HG03066 (cell line): ENCODE results near the gene ATG4C.

ENCODE experiments used
- ATAC-seq: cut with Tn5 transposase; IDR thresholded peaks from one replicate; pipeline ENCODE4 v1.9.1; 2021; ENCODE audit warnings: low read depth; ENCODE audit not compliant: unreplicated experiment

Gene ATG4C

DNA sequence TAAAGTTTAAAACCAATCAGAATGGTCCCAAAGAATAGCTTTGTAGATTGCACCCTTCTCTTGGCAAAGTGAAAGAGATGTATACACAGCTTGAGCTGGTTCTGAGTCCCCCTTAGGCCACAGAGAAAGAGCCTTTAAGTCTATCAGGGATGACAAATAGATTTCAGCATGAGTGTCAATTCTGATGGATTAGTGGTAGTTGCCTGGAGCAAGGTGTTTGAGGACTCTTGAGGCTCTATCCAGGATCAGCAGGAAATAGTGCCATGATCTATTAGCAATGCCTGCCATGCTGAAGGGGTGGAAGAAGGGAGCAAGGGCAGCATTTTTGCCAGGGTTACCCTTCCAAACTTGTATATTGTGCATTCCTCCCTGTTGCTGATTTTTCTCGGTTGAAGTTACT lies 116.6 kb downstream of the ATG4C start:
- no peak for ATAC-seq

DNA sequence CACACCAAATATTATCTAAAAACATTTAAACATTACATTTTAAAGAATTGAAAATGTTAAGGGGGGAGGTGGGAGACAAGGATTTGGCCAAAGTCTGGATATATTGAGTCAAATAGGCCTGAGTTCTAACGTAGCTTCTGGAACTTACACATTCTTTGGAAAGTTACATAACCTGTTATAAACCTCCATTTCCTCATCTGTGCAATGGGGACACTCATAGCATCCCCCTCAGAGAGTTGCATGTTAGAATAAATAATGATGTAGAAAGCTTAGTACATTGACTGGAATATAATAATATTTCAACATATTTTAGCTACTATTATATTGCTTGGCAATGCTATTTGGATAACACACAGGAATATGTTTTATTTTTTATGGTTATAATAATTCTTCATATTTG lies 117.7 kb downstream of the ATG4C start:
- no peak for ATAC-seq

DNA sequence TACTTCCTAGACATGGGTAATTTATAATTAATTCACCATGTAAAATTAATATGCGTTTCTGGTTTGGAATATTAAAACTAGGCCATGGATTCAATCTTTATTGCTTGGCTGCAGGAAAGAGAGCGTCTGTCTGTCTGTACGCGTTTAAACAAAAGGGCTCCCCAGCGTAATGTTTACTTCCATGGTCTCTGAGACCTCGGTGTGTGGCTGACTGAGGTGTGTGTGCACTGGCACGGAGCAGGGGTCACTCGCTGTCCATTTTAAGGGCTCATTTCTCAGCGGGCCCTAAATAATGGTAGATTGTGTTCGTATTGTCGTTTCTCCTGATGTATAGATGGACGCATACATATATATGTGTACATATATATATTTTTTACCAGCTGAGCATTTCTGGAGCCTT lies 119.6 kb downstream of the ATG4C start:
- ATAC-seq: no peak

DNA sequence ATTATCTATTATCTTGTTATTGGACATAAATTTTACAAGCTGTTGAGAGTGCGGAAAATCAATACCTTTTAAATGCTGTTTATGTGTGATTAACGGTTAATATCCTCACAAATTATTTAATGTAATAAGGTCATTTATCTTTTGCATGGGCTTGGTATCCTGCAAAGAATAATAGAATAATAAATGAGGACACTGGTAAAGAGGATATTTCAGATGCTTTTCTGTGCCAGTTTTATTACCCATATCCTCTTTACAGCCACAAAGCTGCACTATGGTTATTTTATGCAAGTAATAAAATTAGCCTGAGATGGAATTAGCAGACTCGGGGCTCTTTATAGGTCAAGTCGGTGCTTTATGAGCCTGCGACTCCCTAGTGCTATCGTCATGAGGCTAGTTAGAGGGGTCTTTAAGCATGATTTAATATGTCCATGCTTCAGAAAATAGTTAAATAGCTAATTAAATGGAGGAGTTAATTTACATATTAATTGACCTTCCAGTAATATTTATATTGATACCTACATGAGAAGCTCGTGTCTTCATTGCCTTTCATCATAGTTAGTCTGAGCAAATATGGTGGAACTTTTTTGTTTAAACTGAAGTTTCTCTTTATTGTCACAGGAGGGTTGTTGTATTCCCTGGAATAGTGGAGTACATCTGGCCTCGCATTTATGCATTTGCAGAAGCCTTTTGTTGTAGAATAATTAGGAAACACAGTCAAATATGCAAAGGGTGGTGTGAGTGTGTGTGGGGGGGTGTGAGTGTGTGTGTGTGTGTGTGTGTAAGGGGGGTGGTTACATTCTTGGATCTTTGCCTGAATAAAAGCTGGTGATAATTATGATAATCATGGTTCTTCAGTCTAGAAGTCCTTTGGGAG lies 120.3 kb downstream of the ATG4C start:
- no peak for ATAC-seq

DNA sequence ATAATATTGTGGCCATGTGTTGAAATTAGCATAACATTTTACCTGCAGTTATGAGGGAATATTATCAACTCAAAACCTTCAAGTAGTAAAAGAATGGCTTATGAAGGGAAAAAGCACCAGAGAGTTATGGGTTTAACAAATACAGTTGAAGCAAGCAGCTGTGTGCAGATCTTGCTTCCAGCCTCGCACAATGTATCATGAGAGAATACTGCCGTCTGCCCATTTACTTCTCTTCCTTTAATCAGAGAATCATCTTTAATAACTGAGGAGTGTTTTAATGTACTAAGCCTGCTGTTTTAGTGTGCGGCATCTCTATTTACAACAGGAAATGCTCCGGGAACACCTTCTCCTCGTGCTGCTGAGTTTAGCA lies 120.9 kb downstream of the ATG4C start:
- ATAC-seq: no peak

DNA sequence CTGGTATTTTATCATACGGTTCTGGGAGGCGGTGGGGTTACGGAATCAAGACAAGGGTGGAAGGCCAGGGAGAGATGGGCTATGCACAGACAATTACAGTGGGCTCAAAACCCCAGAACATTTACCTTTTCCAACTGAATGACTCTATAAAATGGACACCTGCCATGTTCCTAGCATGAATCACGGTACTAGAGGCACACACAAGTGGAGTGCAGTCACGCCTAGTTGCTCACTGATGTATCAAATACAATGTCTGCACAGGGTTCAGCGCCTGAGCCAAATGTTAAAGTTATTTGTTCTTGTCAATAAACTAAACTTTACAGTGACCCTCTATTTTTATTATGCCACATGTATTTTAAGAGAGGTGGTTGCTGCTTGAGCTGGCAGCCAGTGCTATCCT lies 121.4 kb downstream of the ATG4C start:
- ATAC-seq: no peak

DNA sequence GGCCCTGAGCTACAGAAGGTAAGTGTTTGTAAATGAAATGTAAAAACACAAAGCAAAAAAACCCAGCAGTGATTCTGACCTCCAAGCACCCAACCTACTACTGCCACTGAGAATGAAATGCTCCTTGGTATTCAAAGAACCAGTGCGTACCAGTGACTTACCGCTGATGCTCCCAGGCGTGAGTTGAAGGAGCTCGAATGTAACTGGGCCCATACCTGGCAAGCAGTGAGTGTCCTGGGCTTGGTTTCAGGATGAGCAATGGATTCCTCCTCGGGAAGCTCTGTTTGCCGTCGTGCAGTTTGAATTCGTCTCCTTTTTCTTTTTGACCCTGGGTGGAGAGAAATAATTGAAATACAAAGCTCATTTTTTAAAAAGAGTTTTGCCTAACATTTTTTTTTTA lies 121.9 kb downstream of the ATG4C start:
- ATAC-seq: no peak

DNA sequence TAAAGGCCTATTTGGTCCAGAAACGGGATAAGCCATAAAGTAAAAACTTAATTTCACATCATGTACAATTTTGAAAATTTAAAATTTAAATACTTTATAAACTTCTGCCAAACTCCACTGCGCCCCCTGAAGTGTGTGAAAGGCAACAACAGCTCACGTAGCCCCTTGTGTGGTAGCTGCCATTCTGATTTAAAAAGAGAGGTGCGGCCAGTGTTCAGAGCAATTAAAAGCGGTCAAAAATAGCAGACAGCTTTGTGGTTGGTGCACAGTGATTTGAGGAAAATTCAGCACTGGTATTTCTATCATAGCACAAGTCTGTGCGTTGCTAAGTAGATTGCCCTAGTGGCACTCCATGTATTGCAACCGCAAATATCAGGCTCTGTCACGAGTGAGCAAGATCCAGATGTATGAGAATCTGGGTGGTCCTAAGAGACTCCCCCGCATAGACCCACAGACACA lies 122.5 kb downstream of the ATG4C start:
- ATAC-seq: no peak

DNA sequence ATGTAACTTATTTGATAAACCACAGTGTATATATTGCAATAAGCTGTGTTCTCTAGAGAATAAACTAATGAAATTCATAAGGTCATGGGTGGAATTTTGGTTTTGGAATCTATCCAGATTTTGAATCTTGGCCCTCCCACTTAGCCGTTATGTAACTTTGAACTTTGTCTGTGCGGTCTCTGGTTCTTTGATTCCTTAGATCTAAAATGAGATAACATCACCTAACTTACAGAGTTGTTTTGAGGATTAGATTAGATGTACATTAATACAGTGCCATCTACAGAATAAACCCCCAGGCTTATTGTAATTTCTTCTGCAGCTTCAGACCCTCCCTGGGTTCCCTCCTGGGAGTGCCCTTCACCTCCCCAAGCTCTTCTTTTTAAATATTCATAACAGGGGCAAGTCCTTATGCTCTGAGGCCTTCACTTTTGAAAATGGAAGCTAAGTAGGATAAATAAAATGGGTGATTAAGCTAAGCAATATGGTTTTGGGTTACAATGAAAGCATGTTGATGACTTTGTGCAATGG lies 124.3 kb downstream of the ATG4C start:
- ATAC-seq: no peak

DNA sequence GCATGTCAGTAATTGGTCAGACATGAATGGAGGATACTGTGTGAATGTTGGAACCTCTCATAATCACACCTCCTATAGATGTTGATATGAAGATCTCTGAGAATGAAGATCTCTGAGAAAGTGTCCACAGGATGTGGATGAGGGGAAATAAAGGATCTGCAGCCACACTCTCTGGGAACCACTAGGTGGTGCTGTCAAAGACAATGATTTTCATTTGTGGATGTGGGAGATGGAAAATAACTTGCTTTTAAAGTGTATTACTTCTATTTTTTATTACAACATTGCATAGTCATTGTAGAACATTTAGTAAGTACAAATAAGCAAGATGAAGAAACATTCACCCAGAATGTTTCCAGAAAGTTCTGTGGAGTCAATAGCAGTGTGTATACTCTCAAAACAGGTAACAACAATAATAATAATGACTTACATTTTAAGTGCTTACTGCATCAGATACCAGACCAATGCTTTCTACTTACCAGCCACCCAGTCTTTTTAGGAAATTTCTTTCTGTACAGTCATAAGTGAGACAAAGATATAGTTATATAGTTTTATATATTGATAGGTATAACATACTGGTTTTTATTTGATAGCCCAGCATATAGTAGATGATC lies 128.2 kb downstream of the ATG4C start:
- ATAC-seq: no peak
